AG09309 (cell line): ENCODE results near the gene MED12L.

Experiments used
- DNase-seq: peaks from one replicate; pipeline ENCODE4 v3.0.0-alpha.2; 2010; ENCODE audit warnings: low read depth
- H3K4me3 ChIP-seq: 2 replicates; pipeline ENCODE4 v1.5.1; 2011; ENCODE audit warnings: mild to moderate bottlenecking, low read depth, low read length, moderate library complexity; ENCODE audit not compliant: control insufficient read depth
- CTCF ChIP-seq: IDR thresholded peaks from 2 replicates; pipeline ENCODE4 v1.5.1; 2011; ENCODE audit warnings: mild to moderate bottlenecking, low read depth, low read length, inconsistent platforms; ENCODE audit not compliant: insufficient read depth, control insufficient read depth; ENCODE audit errors: missing control alignments

The MED12L gene

GRCh38 chr3:151087648-151088047, 2.2 kb downstream of the MED12L start:
- no peak for DNase-seq
- no peak for TF ChIP-seq CTCF
- no peak overlapping the region for H3K4me3 ChIP-seq

- TF ChIP-seq CTCF, result no peak
- H3K4me3 ChIP-seq, result no peak overlapping the region
- no peak for DNase-seq
Measured at GRCh38 chr3:151091685-151092345, 6.4 kb downstream of the MED12L start.

- no peak overlapping the region for H3K4me3 ChIP-seq
- no peak for DNase-seq
- TF ChIP-seq CTCF, result no peak
Measured at GRCh38 chr3:151093148-151093547, 7.7 kb downstream of the MED12L start.

GRCh38 chr3:151093905-151094304, 8.4 kb downstream of the MED12L start:
- no peak for TF ChIP-seq CTCF
- no peak for DNase-seq
- H3K4me3 ChIP-seq, result no peak overlapping the region

GRCh38 chr3:151096716-151097115, 11.3 kb downstream of the MED12L start:
- no peak overlapping the region for H3K4me3 ChIP-seq
- DNase-seq, result no peak
- TF ChIP-seq CTCF, result no peak

- no peak for DNase-seq
- H3K4me3 ChIP-seq, result no peak overlapping the region
- no peak for TF ChIP-seq CTCF
Measured at GRCh38 chr3:151100076-151100475, 14.6 kb downstream of the MED12L start.
